Measurements from ENCODE around the gene TMPRSS3. TPM values are rescaled to one million over a fixed set of nuclear protein-coding genes. Genes with fewer than 3 reads are reported as not detected.

TMPRSS3 gene
- total and polyA plus RNA-seq, 9 of the 15 experiments (the other 6 are each of a cell fraction or from before 2014, with no cell fraction given) = 0.07 TPM; not detected in 8

DNA sequence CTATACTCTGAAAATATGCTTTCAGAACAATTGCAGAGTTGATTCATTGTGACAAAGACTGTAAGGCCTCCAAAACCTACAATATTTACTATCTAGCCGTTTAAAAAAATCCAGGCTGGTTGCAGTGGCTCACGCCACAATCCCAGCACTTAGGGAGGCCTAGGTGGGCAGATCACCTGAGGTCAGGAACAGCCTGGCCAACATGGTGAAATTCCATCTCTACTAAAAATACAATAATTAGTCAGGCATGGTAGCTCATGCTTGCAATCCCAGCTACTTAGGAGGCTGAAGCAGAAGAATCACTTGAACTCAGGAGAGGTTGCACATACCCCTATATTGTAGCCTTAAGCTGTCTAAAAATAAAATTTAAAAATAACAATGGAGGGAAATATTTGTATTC, 39.8 kb downstream of the TMPRSS3 start:
- Histone ChIP-seq H3K36me3 (ENCODE audit: control insufficient read depth, insufficient read depth, low read length) (no peaks in the 10 kb centered on the region), H4K20me1 (replicated peaks; ENCODE audit: control insufficient read depth, insufficient read depth, low read length) (no peaks in the 10 kb centered on the region; the same call in 1 of the 2 replicates), H3K9me1 (ENCODE audit: control insufficient read depth, insufficient read depth, low read length) (no peaks in the 10 kb centered on the region), H3K27ac (ENCODE audit: extremely low read depth, low read depth, low read length) (no peak overlapping the region), H3K9me3 (replicated peaks; ENCODE audit: control insufficient read depth, insufficient read depth, low read depth, low read length) (0 out of 2 replicates have a peak, but pooled peaks cover 2% of the 10 kb centered on the region), H3K4me3 (no peak overlapping the region), H3K9ac (ENCODE audit: insufficient read depth in 1 of 2, low read depth in 2 of 2, low read length in 2 of 2) (no peak overlapping the region), H2AFZ (ENCODE audit: low read depth, low read length) (no peak overlapping the region), H3K4me1 (replicated peaks in 1 of 2; ENCODE audit: control insufficient read depth in 2 of 2, insufficient read depth in 2 of 2, low read length in 2 of 2) (no peaks in the 10 kb centered on the region; a peak in 1 of 5 replicates), H3K4me2 (ENCODE audit: insufficient read depth, low read length) (no peak overlapping the region), H3K79me2 (ENCODE audit: control insufficient read depth, insufficient read depth, low read length) (no peaks in the 10 kb centered on the region), H3K27me3 (ENCODE audit: control insufficient read depth in 2 of 2, insufficient read depth in 2 of 2, low read length in 2 of 2) (peaks cover 14 to 61% of the 10 kb centered on the region in 2 experiments)
- ATAC-seq (no peak), FAIRE-seq (no peak), DNase-seq (ENCODE audit: extremely low read depth in 1 of 4, low spot score in 3 of 4) (no peak)
- in situ Hi-C loops (cut with MboI) = no loop called here
- WGBS (ENCODE audit: insufficient coverage, low coverage, missing lambda C conversion rate) = 3% methylated on average over 2 of the region's 2 CpGs
- TF ChIP-seq ZNF707 (CRISPR knock-in tag; conservative IDR thresholded peaks at IDR 0.05) (no peak), ELF1 (tag; IDR thresholded peaks at IDR 0.05) (no peak), ZBTB1 (CRISPR knock-in tag; IDR thresholded peaks at IDR 0.05; ENCODE audit: borderline replicate concordance, low read depth) (no peak), CEBPB (tag; IDR thresholded peaks at IDR 0.05) (no peak), ZFPM2 (CRISPR knock-in tag; IDR thresholded peaks at IDR 0.05) (no peak), PHB2 (IDR thresholded peaks at IDR 0.05; ENCODE audit: low read depth) (no peak), ELF2 (CRISPR knock-in tag; IDR thresholded peaks at IDR 0.05) (no peak)
- CTCF ChIA-PET (ENCODE audit: low intra/inter-chr PET ratio) = no interaction called here
- POLR2A ChIA-PET = interaction anchor here (0.6 to 0.7 kb wide), 2 partner anchors 16 to 428 kb away, joined by 3 read pairs; no protein-coding TSS in a partner anchor
- intact Hi-C loops (cut with micrococcal nuclease) = no loop called here
- BruUV-seq (replicated peaks) = no TSS peak

DNA sequence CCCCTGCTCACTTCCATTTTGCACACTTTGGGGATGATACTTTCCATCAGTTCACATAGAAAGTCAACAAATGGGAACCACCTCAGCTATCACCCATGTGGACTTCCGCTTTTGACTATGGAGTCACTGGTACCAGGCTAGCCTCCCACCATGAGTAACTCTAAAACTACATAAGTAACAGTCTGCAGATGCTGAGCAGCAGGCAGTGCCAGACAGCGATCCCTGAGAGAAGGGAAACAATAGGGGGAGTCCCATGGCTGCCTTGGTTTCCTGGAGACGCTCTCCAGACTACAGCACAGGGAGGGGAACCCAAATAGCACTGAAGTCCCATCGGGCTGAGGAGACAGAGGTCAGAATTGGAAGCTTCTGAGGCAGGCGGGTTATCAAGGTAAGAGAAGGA, 42.2 kb downstream of the TMPRSS3 start:
- Histone ChIP-seq H3K27me3 (ENCODE audit: control insufficient read depth in 2 of 2, insufficient read depth in 2 of 2, low read length in 2 of 2) (peaks cover 12 to 55% of the 10 kb centered on the region in 2 experiments), H3K4me2 (ENCODE audit: insufficient read depth, low read length) (no peak overlapping the region), H3K9ac (ENCODE audit: insufficient read depth in 1 of 2, low read depth in 2 of 2, low read length in 2 of 2) (no peak overlapping the region), H3K27ac (ENCODE audit: extremely low read depth, low read depth, low read length) (no peak overlapping the region), H3K79me2 (ENCODE audit: control insufficient read depth, insufficient read depth, low read length) (no peaks in the 10 kb centered on the region), H3K36me3 (ENCODE audit: control insufficient read depth, insufficient read depth, low read length) (no peaks in the 10 kb centered on the region), H4K20me1 (replicated peaks; ENCODE audit: control insufficient read depth, insufficient read depth, low read length) (no peaks in the 10 kb centered on the region; the same call in 1 of the 2 replicates), H2AFZ (ENCODE audit: low read depth, low read length) (no peak overlapping the region), H3K4me1 (replicated peaks in 1 of 2; ENCODE audit: control insufficient read depth in 2 of 2, insufficient read depth in 2 of 2, low read length in 2 of 2) (no peaks in the 10 kb centered on the region), H3K9me1 (ENCODE audit: control insufficient read depth, insufficient read depth, low read length) (no peaks in the 10 kb centered on the region), H3K4me3 (no peak overlapping the region), H3K9me3 (replicated peaks; ENCODE audit: control insufficient read depth, insufficient read depth, low read depth, low read length) (0 out of 2 replicates have a peak, but pooled peaks cover 2% of the 10 kb centered on the region)
- peak; percentile 82 for TF ChIP-seq SPI1 (IDR thresholded peaks at IDR 0.05; ENCODE audit: borderline replicate concordance, low read depth, low read length)
- no peak for TF ChIP-seq COPS2 (conservative IDR thresholded peaks at IDR 0.05)
- no peak for TF ChIP-seq YY1 (IDR thresholded peaks at IDR 0.05; ENCODE audit: borderline replicate concordance in 1 of 3, control insufficient read depth in 1 of 3, extremely low read depth in 1 of 3, insufficient read depth in 3 of 3, insufficient read length in 1 of 3, insufficient replicate concordance in 2 of 3, low read depth in 1 of 3, low read length in 2 of 3)
- TF ChIP-seq CCAR2 (IDR thresholded peaks at IDR 0.05; ENCODE audit: low read depth, low read length) = no peak
- TF ChIP-seq, protein P1, sequence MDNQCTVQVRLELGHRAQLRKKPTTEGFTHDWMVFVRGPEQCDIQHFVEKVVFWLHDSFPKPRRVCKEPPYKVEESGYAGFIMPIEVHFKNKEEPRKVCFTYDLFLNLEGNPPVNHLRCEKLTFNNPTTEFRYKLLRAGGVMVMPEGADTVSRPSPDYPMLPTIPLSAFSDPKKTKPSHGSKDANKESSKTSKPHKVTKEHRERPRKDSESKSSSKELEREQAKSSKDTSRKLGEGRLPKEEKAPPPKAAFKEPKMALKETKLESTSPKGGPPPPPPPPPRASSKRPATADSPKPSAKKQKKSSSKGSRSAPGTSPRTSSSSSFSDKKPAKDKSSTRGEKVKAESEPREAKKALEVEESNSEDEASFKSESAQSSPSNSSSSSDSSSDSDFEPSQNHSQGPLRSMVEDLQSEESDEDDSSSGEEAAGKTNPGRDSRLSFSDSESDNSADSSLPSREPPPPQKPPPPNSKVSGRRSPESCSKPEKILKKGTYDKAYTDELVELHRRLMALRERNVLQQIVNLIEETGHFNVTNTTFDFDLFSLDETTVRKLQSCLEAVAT (IDR thresholded peaks at IDR 0.05) = no peak
- no peak for TF ChIP-seq BRD4 (IDR thresholded peaks at IDR 0.05)
- CTCF ChIA-PET (ENCODE audit: low intra/inter-chr PET ratio) = no interaction called here
- POLR2A ChIA-PET = no interaction called here
- 2% methylated on average over 5 of the region's 5 CpGs for WGBS (ENCODE audit: insufficient coverage, low coverage, missing lambda C conversion rate)
- in situ Hi-C loops (cut with MboI) = no loop called here
- BruUV-seq (replicated peaks) = no TSS peak
- ATAC-seq (no peak), FAIRE-seq (peak; percentile 19), DNase-seq (ENCODE audit: extremely low read depth in 1 of 4, low spot score in 3 of 4) (no peak)
- intact Hi-C loops (cut with micrococcal nuclease) = no loop called here
